Stimulated activated CD8-positive, alpha-beta memory T cell treated with anti-CD3 and anti-CD28 coated beads, Interleukin-15, amount 100 ng/mL, for 48 hours (primary cell): ENCODE measurements around the gene ZNF23.
A peak's percentile ranks its signal among the peaks of the same experiment; 100 is the strongest.
"Not testable (repeated sequence)": the region's sequence is repeated elsewhere in the genome, so short reads cannot be mapped to it uniquely, and the experiment has no call there.

Source experiments
- DNase-seq, 2 donors: peaks; one replicate each; pipeline ENCODE4 v3.0.0-alpha.2; 2020; ENCODE audit warnings: low read depth in 2 of 2

Gene ZNF23

GRCh38 chr16:71461686-71462648 lies at the start of gene ZNF23:
ZNF23 (minus strand) TSS chr16:71462247; CDS start chr16:71456796, 5,451 bp downstream.
- DNase-seq = peak; percentile 66 to 70

GRCh38 chr16:71507061-71507460 lies 45.0 kb upstream of the ZNF23 start:
- DNase-seq = no peak

GRCh38 chr16:71504901-71505300 lies 42.9 kb upstream of the ZNF23 start:
- no peak for DNase-seq

DNA sequence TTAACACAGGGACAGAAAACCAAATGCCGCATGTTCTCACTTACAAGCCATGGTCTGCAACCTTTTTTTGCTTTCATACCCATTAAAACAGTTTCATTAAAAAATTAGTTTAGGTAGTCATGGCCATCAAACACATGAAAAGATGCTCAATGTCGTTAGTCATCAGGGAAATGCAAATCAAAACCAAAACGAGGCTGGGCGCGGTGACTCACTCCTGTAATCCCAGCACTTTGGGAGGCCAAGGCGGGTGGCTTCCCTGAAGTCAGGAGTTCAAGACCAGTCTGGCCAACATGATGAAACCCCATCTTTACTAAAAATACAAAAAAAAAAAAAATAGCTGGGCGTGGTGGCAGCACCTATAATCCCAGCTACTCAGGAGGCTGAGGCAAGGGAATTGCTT lies 42.0 kb upstream of the ZNF23 start:
- not testable (repeated sequence) for DNase-seq

DNA sequence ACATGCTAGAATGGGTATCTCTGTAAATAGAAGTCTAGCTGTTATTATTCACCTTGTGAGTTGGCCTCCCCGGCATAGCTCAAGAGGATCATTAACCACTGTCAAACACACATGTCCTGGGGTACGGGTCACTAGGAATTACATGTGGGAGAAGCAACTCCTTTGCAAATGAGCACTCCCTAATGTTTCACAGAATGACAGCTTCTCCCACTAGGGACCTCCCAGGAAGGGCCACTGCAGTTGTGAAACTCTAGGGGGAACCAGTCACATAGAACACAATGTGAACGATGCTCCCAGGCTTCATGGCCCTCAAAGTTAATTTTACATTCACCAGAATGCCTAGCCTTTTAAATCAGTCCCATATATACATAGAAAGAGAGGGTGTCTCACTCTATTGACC lies 39.5 kb upstream of the ZNF23 start:
- DNase-seq = no peak

- no peak for DNase-seq
Measured at GRCh38 chr16:71500964-71501363, 38.9 kb upstream of the ZNF23 start.

DNA sequence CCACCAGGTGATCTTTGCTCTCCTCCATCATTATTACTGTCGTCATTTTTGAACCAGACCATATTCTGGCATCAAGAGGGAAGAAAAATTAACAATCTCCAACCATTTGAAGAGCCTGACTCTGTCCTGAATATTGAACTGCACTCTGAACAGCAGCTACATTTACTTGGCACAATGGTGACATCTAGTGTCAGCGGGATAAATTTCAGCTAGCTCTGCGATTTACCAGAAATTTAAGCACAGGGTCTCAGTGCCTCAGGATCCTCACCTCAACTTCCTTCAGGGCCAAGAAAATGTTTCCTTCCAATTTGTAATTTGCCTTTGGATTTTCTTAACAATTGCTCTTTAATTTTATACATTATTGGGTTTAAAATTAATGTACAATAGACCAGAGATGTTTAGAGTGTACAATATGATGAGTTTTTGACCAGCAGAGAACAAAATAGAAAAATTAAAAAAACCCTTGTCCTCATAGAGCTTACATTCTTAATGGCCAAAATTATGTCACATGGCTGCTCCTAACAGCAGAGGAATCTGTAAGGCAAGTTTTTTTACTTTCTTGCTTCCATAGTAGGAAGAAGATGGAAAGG lies 37.8 kb upstream of the ZNF23 start:
- DNase-seq = peak in 1 of 2 donors; percentile 5

DNA sequence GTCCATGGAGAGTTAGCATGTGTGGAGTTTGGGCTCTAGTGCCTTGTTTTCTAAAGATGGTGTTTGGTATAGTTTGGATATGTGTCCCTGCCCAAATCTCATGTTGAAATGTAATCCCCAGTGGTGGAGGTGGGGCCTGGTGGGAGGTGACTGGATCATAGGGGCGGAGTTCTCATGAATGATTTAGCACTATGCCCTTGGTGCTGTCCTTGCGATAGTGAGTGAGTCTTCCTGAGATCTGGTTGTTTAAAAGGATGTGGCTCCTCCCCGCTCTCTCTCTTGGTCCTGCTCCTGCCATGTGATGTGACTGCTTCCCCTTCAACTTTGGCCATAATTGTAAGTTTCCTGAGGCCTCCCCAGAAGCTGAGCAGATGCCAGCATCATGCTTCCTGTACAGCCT lies 36.0 kb upstream of the ZNF23 start:
- no peak for DNase-seq

DNA sequence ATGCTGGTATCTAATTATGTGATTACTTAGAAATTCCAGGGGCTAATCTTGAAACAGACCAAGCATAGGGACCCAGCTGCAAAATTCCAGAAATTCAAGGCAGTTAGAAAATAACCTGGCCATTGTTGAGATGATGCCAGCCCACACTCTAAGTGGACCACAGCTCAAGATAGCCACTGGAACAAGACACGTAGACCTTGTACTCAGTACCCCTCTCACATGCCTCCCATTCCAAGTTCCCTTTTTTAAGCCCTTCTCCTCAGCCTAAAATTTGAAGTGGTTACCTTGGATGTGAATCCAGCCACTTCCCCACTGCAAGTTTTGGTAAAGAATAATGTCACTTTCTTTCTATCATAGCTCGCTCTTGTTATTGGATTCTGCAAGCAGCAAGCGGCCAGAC lies 31.2 kb upstream of the ZNF23 start:
- DNase-seq = no peak

- DNase-seq = no peak
Measured at GRCh38 chr16:71492786-71493185, 30.7 kb upstream of the ZNF23 start.

GRCh38 chr16:71491054-71491453 lies 29.0 kb upstream of the ZNF23 start:
- no peak for DNase-seq

DNA sequence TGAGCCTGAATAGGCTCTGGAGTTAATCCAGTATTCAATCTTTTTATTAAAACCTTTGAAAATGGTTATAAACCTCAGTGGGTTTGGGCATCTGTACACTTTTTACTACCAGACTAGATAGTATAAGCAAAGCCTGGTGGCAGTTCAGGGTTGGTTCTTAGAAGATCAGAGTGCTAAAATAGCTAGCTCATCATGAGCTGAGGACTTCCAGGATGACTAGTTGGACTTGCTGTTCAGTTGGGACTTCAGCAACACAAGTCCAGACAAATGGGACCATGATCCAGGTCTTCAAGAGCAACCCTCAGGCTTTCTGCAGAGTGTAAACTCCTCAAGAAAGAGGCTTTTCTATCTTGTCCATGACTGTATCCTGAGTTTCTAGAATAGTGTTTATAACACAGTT lies 28.3 kb upstream of the ZNF23 start:
- no peak for DNase-seq

DNA sequence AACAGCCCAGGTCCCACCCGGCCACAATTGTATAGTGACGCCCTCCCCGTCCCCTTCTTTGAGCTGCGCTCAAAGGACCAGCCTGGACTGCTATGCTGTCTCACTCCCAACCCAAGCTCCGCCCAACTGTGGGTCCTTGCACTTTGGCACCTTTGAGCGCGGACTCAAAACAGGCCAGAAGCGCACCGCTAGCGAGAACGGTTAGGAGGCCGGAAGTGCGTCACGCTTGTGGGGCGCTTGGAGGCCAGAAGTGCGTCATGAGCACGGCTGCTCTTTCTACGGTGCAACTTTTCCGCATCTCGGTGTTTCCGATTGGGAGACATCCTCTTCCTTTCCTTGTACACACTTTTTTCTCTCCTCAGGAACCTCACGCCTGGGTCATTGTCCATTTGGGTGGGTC lies 27.1 kb upstream of the ZNF23 start, which contains the start of gene ZNF19:
Gene ZNF19 (minus strand): TSS at position 203 of the 400 bp plus-strand sequence. CDS start 7,210 bp downstream, outside the sequence.
- DNase-seq = no peak

DNA sequence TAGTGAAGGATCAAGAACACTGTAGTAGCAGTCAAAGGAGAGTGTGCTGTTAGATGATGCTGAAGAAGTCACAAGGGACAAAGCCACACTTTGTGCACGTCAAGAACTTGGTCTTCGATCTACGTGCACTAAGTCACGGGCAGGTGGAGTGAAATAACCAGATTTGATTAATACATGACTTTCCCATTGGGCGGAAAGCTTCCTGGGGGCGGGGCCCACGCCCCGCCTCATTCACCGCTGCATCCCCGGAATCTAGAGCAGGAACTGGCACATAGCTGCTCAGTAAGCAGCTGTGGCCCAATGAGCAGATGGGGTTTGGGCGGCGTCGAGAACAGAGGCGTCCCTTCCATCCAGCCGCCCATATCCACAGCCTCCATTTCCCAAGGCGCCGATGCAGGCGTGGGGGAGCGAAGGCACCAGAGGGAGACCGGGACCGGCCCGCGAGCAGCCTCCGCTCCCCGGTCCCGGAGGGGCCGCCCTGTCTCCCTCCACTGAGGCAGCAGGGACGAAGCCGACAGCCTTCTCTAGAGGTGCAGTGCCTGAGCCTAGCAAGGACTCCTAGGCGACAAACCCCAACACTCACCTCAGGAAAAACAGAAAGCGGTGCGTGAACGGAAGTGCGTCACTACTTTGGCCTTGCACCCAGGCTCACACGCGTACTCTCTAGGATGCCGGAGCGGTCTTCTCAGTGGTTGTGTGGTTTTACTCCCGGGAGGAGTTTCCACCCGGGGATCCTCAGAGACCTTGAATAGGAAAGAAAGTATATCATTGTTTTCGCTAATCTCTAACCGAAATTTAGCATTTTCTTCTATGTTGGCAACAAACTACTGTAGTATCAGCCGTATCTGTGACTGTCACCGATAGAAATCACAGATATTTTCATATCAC lies 22.2 kb upstream of the ZNF23 start:
- DNase-seq = peak; percentile 68 to 75

GRCh38 chr16:71482569-71482968 lies 20.5 kb upstream of the ZNF23 start:
- no peak for DNase-seq

- no peak for DNase-seq
Measured at GRCh38 chr16:71480956-71481355, 18.9 kb upstream of the ZNF23 start.

DNA sequence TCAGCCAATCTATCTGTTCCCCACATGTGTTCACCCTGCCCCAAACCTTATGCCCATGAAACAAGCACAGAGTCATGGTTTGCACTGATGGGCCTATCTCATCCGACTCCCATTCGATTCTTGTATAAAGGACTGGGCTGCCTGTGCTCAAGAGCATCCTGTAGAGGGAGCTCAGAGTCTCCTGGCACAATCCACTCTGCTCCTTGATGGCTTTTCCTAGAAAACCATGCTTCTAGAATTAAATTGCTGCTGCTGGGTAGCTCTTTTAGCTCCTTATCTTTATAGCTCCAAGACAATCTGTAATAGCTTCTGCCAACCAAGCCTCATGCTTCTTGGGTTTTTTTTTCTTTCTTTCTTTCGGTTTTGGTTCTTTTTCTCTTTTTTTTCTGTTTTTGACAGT lies 17.4 kb upstream of the ZNF23 start:
- no peak for DNase-seq

- DNase-seq = no peak
Measured at GRCh38 chr16:71476457-71477124, 14.5 kb upstream of the ZNF23 start.

DNA sequence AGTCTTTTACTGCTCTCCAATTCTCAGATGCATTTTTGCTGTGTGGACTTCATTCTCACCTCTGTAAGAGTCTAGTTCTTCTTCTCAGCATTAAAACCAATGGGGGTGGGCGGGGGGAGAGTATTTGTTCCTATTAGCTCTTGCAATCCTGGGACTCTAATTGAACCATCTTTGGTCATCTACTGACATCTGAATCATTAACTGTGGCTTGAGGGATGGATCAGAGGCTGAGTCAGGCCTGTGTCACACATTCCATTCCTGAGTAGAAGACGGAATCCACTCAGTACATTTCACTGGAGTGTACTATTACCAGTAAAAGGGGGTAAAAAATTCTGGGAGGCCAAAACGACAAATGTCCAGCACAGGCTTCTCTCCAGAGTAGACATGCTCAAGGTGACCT lies 12.8 kb upstream of the ZNF23 start:
- DNase-seq = no peak

- DNase-seq = no peak
Measured at GRCh38 chr16:71473891-71474290, 11.8 kb upstream of the ZNF23 start.

DNA sequence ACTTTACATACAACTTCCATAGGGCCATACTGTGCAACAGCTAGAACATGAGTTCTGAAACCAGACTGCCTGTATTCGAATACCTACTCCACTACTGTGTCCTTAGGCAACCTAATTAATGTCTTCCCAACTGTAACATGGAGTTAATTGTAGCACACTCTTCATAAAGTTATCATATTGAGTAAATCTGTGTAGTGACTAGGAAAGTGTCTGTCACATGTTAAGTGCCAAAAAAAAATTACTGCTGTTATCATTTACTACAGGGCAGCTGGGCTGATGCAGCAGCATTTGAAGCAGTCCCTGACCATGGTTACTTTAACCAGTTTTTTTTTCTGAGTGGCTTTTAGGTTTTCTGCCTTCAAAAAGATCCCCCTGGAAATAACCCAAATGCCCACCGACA lies 10.9 kb upstream of the ZNF23 start:
- no peak for DNase-seq
